ENCODE data around the gene EDN2.

- TF ChIP-seq PATZ1 (CRISPR knock-in tag; IDR thresholded peaks at IDR 0.05; ENCODE audit: borderline replicate concordance) = no peak
- no peak for TF ChIP-seq SNAI2 (CRISPR knock-in tag; IDR thresholded peaks at IDR 0.05)
Measured at GRCh38 chr1:41485605-41486004, 1.1 kb upstream of the EDN2 start.

All from SK-N-SH treated with all-trans-retinoic acid at 6 μM for 48 hours (cell line).